ENCODE results near the gene LMO7.
A peak's percentile ranks its signal among the peaks of the same experiment; 100 is the strongest.

LMO7 gene

DNA sequence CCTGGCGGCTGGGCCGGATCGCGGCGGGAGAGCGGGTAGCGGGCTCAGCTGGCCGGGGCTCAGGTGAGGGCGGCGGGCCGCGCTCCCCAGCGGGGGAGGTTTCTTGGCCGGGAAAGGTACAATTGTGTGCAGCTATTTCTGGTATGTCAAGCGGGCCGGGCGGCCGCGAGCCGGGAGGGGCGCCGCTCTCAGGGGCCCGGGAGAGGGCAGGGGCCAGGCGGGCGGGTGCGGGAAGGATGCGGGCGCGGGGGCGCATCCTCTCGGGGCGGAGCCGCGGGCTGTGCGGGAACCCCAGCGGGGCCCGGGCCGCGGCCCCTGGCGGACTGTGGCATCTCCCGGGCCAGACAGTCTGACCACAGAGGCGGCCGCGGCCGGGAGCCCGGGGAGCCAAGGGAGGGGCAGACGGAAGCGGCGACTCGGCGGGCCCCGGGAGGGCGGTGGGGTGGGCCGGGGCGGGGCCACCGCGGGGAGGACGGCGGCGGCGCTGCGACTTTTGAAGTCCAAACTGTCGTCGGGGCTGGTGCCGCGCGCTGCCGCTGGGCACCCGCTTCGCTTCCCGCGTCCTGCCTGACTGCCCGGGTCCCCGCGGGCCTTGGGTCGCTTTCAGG lies at the start of gene LMO7:
TSS of gene LMO7 (plus strand) at position 503 of the 608 bp plus-strand sequence. CDS start 328 bp downstream, outside the sequence.
- peak; percentile 8 for DNase-seq (ENCODE audit: low read depth)

- DNase-seq (ENCODE audit: low read depth) = no peak
These were observed 48.5 kb upstream of the LMO7 start for GRCh38 chr13:75587679-75588078.

DNA sequence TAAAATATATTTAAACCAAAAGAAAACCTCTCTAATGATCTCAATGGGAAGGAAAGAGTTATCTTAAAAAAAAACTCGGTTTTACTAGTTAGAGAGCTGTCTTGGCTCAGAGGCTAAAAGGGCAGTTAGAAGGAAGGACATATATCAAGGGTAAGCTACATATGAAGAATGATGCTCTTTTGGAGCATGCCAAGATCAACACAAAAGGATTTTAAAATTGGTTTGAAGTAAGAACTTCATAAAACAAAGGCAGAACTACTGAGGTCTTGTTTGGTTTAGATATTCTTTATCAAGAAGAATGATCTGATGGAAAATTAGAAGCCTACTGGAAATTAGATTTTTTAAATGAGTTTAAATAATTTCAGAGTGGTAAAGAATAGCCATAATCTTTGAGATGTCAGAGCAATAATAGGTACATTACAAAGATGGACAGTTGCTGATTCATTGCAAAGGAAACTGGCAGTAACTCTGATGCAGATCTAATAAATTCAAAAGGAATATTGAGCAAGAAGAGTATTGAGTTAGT lies 39.4 kb upstream of the LMO7 start:
- DNase-seq (ENCODE audit: low read depth) = no peak

- DNase-seq (ENCODE audit: low read depth) = no peak
These were observed 35.8 kb upstream of the LMO7 start for GRCh38 chr13:75600371-75600770.

DNA sequence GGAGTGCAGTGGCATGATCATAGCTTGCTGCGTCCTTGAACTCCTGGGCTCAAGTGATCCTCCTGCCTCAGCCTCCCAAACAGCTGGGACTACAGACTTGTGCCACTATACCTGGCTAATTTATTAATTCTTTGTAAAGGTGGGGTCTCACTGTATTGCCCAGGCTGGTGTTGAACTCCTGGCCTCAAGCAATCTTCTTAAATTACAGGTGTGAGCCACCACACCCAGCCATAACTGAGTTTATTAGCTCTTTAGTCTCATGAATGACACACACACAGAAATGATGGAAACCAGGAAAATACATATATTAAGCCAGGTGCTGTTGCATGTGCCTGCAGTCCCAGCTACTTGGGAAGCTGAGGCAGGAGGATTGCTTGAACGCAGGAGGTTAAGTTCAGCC lies 33.1 kb upstream of the LMO7 start:
- no peak for DNase-seq (ENCODE audit: low read depth)

DNA sequence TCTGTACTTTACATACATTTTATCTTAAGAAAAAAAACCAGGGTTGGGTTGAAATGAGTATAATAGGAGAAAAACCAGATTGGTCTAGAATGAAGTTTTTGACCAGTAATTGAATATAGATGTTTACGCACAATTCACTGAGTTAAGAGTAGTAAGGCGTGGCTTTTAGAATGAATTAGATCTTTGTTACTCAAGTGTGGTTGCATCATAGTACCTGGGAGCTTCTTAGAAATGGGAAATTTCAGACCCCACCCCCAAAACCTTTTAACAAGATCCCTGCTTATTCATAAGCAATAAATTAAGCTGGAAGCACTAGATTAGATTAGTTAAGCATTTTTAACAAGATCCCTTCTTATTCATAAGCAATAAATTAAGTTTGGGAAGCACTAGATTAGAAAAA lies 28.7 kb upstream of the LMO7 start:
- no peak for DNase-seq (ENCODE audit: low read depth)

DNA sequence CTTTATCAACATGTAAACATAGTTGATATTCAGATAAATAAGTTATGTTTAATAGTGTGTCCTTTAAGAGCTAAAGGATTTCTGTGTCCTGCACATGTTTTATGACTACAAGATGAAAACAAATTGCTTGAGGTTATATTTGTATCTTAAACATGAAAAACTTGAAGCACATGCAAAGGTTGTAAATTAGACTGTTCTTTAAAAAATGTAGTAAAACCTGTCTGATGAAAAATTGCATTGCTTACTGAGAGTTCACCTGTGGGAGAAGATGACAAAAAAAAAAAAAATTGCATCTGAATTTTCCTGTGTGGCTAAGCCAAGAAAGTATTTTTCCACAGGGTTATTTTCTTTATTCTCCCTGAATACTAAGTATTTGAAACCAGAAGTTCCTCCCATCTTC lies 25.7 kb upstream of the LMO7 start:
- DNase-seq (ENCODE audit: low read depth) = no peak

DNA sequence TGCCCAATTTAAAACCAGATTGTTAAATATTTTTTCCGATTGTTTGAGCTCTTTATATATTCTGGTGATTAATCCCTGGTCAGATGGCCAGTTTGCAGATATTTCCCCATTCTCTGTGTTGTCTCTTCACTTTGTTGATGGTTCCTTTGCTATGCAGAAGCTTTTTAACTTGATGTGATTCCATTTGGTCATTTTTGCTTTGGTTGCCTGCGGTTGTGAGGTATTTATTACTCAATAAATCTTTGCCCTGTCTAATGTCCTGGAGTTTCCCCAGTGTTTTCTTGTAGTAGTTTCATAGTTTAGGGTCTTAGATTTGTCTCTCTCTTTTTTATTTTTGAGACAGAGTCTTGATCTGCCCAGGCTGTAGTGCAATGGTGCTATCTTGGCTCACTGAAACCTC lies 23.8 kb upstream of the LMO7 start:
- DNase-seq (ENCODE audit: low read depth) = no peak

GRCh38 chr13:75617230-75617629 lies 18.9 kb upstream of the LMO7 start:
- DNase-seq (ENCODE audit: low read depth) = no peak

GRCh38 chr13:75618308-75618707 lies 17.8 kb upstream of the LMO7 start:
- no peak for DNase-seq (ENCODE audit: low read depth)

- no peak for DNase-seq (ENCODE audit: low read depth)
These were observed 16.1 kb upstream of the LMO7 start for GRCh38 chr13:75620020-75620419.

- DNase-seq (ENCODE audit: low read depth) = no peak
These were observed 15.0 kb upstream of the LMO7 start for GRCh38 chr13:75621147-75621546.

GRCh38 chr13:75628801-75629200 lies 7.3 kb upstream of the LMO7 start:
- no peak for DNase-seq (ENCODE audit: low read depth)

GRCh38 chr13:75633285-75633684 lies 2.8 kb upstream of the LMO7 start:
- no peak for DNase-seq (ENCODE audit: low read depth)

GRCh38 chr13:75635101-75635827 lies 866 bp upstream of the LMO7 start:
- no peak for DNase-seq (ENCODE audit: low read depth)

GRCh38 chr13:75636436-75637180 lies 478 bp downstream of the LMO7 start:
- peak; percentile 10 for DNase-seq (ENCODE audit: low read depth)

DNA sequence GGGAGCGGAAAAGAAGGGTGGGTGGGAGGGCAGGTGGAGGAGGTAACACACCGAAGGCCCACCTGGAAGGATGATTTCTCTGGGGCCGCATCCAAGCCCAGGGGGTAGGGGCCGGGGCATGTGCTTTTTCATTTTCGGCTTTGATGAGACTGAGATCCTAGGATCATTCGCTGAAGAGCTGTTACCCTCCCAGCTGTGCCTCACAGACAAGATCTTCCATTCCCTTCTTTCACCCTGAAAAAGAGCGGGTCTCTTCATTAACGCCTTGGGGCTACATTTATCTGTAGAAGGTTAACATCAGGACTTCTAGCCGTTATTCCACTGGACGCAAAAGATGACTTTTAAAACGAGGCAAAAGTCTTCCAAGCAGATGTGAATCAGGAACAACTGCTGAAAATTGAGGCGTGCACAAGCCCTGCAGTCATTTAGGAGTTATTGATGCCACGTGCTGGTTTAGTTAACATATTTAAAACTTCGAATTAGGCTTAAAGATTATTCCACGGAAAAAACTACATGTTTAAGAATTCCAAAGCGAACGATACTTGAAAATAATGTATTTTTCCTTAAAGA lies 1.1 kb downstream of the LMO7 start:
- DNase-seq (ENCODE audit: low read depth) = no peak

GRCh38 chr13:75639454-75639853 lies 3.3 kb downstream of the LMO7 start:
- DNase-seq (ENCODE audit: low read depth) = no peak

- DNase-seq (ENCODE audit: low read depth) = no peak
These were observed 4.9 kb downstream of the LMO7 start for GRCh38 chr13:75641026-75641425.

- no peak for DNase-seq (ENCODE audit: low read depth)
These were observed 7.1 kb downstream of the LMO7 start for GRCh38 chr13:75643182-75643581.

- no peak for DNase-seq (ENCODE audit: low read depth)
These were observed 7.6 kb downstream of the LMO7 start for GRCh38 chr13:75643693-75644092.

- no peak for DNase-seq (ENCODE audit: low read depth)
These were observed 9.0 kb downstream of the LMO7 start for GRCh38 chr13:75645141-75645540.

All from stimulated activated CD4-positive, alpha-beta T cell treated with anti-CD3 and anti-CD28 coated beads, Interleukin-2, amount 100 ng/mL, for 4 hours (primary cell).